Glomerular endothelial cell (primary cell): ENCODE results near the gene HBQ1. TPM values are rescaled to one million over a fixed set of nuclear protein-coding genes. Genes with fewer than 3 reads are reported as not detected.
"Not testable (repeated sequence)": the region's sequence is repeated elsewhere in the genome, so short reads cannot be mapped to it uniquely, and the experiment has no call there.

ENCODE experiments used
- DNase-seq: peaks from one replicate; pipeline ENCODE4 v3.0.0-alpha.2; 2011; ENCODE audit warnings: low read depth, low spot score; ENCODE audit errors: extremely low read depth
- total RNA-seq: library from RNA; depleted of rRNA; stranded (reverse); fragments of >200 nt; gene quantifications from 2 replicates; pipeline ENCODE4 v1.2.3, GENCODE V29; 2015

HBQ1 gene
- total RNA-seq, result 3.7 and 4.9 TPM in 2 replicates

GRCh38 chr16:180101-180675 is at the start of gene HBQ1:
TSS of gene HBQ1 (plus strand) at chr16:180459. CDS start at chr16:180487, 28 bp downstream.
- DNase-seq, result no peak

GRCh38 chr16:130533-131173 is 49.6 kb upstream of the HBQ1 start:
- DNase-seq, result no peak

GRCh38 chr16:132120-132519 is 48.1 kb upstream of the HBQ1 start:
- no peak for DNase-seq

GRCh38 chr16:133716-134115 is 46.5 kb upstream of the HBQ1 start:
- DNase-seq, result no peak

- no peak for DNase-seq
Observed at GRCh38 chr16:138049-138417, 42.2 kb upstream of the HBQ1 start.

GRCh38 chr16:140175-140857 is 39.9 kb upstream of the HBQ1 start:
- DNase-seq, result no peak

GRCh38 chr16:142405-142967 is 37.8 kb upstream of the HBQ1 start:
- DNase-seq, result no peak

- no peak for DNase-seq
Observed at GRCh38 chr16:143047-143446, 37.2 kb upstream of the HBQ1 start.

GRCh38 chr16:143456-143855 is 36.8 kb upstream of the HBQ1 start:
- no peak for DNase-seq

GRCh38 chr16:144797-145252 is 35.4 kb upstream of the HBQ1 start:
- DNase-seq, result no peak

GRCh38 chr16:146646-147045 is 33.6 kb upstream of the HBQ1 start:
- DNase-seq, result no peak

- DNase-seq, result no peak
Observed at GRCh38 chr16:149024-149660, 31.1 kb upstream of the HBQ1 start.

GRCh38 chr16:152141-153128 is 27.8 kb upstream of the HBQ1 start, which contains the start of gene HBZ:
TSS of gene HBZ (plus strand) at chr16:152644. CDS start at chr16:152910, 266 bp downstream.
- no peak for DNase-seq

- not testable (repeated sequence) for DNase-seq
Observed at GRCh38 chr16:153129-153521, 27.1 kb upstream of the HBQ1 start.

- DNase-seq, result not testable (repeated sequence)
Observed at GRCh38 chr16:153550-154216, 26.6 kb upstream of the HBQ1 start.

- no peak for DNase-seq
Observed at GRCh38 chr16:154217-155030, 25.8 kb upstream of the HBQ1 start.

- no peak for DNase-seq
Observed at GRCh38 chr16:155031-155398, 25.2 kb upstream of the HBQ1 start.

GRCh38 chr16:159136-159849 is 21.0 kb upstream of the HBQ1 start:
- no peak for DNase-seq
